ENCODE data around the gene MFSD2A.
"Not testable (repeated sequence)": the region's sequence is repeated elsewhere in the genome, so short reads cannot be mapped to it uniquely, and the experiment has no call there.

Gene MFSD2A

DNA sequence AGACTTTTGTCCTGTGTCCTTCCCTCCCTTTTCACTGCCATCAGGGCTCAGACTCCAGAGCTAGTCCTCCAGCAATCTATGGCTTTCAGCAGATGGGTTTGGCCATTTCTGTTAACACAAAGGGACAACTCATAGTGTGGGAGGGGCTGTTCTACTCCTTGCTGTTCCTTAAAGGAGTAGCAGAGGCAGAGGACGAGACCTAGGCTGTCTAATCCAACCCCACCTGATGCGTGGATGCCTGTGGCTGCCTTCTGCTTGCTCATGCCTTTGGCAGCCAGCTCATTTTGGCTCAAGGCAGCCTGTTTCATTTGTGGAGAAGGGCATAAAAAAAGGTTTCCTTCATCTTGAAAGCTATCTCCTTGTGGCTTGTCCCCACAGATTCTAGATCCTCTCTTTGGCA is 27.0 kb downstream of the MFSD2A start:
- Histone ChIP-seq H3K4me3 (ENCODE audit: low read length) (no peak overlapping the region), H3K4me1 (ENCODE audit: control insufficient read depth, low read length) (peaks cover 4% of the 10 kb centered on the region; the same call in 1 of the 2 replicates), H3K36me3 (ENCODE audit: control insufficient read depth, low read length) (no peaks in the 10 kb centered on the region), H3K27me3 (ENCODE audit: control insufficient read depth, low read length) (no peaks in the 10 kb centered on the region), H3K79me2 (ENCODE audit: control insufficient read depth, low read length) (no peaks in the 10 kb centered on the region), H3F3A (ENCODE audit: control insufficient read depth, insufficient read depth) (no peaks in the 10 kb centered on the region), H4K20me1 (ENCODE audit: control insufficient read depth, insufficient read depth, low read depth, low read length) (no peaks in the 10 kb centered on the region), H3K9me3 (ENCODE audit: control insufficient read depth, insufficient read depth, low read length) (no peaks in the 10 kb centered on the region), H3K27ac (ENCODE audit: low read depth, low read length) (no peak overlapping the region), H3K4me2 (ENCODE audit: low read length) (no peak overlapping the region), H3K9me2 (replicated peaks; ENCODE audit: control insufficient read depth, low read length) (no peaks in the 10 kb centered on the region)
- no peak for TF ChIP-seq EZH2phosphoT487 (IDR thresholded peaks at IDR 0.05; ENCODE audit: borderline replicate concordance, low read length)
- TF ChIP-seq CTCF (IDR thresholded peaks at IDR 0.05; ENCODE audit: low read depth, low read length, poor library complexity, severe bottlenecking), result no peak

DNA sequence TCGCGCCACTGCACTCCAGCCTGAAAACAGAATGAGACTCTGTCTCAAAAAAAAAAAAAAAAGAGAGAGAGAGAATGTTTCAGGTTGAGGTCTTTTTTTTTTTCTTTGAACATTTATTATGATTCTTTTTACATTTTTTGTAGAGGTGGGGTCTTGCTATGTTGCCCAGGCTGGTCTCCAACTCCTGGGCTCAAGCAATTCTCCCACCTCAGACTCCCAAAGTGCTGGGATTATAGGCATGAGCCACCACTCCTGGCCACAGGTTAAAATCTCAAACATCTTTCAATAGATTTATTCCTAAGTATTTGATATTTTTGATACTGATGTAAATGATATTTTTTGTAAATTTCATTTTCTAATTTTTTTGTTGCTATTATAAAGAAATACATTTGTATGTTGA is 29.5 kb downstream of the MFSD2A start:
- H3K27ac ChIP-seq (ENCODE audit: low read depth, low read length); H3K9me2 ChIP-seq (replicated peaks; ENCODE audit: control insufficient read depth, low read length): not testable (repeated sequence)

GRCh38 chr1:39984951-39985350 is 30.0 kb downstream of the MFSD2A start:
- H3K27me3 ChIP-seq (ENCODE audit: control insufficient read depth, low read length), result no peaks in the 10 kb centered on the region
- H4K20me1 ChIP-seq (ENCODE audit: control insufficient read depth, insufficient read depth, low read depth, low read length), result no peaks in the 10 kb centered on the region
- H3K4me3 ChIP-seq (ENCODE audit: low read length), result no peak overlapping the region
- H3F3A ChIP-seq (ENCODE audit: control insufficient read depth, insufficient read depth), result no peaks in the 10 kb centered on the region
- H3K79me2 ChIP-seq (ENCODE audit: control insufficient read depth, low read length), result no peaks in the 10 kb centered on the region
- H3K9me3 ChIP-seq (ENCODE audit: control insufficient read depth, insufficient read depth, low read length), result no peaks in the 10 kb centered on the region
- peaks cover 3% of the 10 kb centered on the region; the same call in 1 of the 2 replicates for H3K4me1 ChIP-seq (ENCODE audit: control insufficient read depth, low read length)
- no peaks in the 10 kb centered on the region for H3K9me2 ChIP-seq (replicated peaks; ENCODE audit: control insufficient read depth, low read length)
- H3K4me2 ChIP-seq (ENCODE audit: low read length), result no peak overlapping the region
- H3K36me3 ChIP-seq (ENCODE audit: control insufficient read depth, low read length), result no peaks in the 10 kb centered on the region
- TF ChIP-seq EZH2phosphoT487 (IDR thresholded peaks at IDR 0.05; ENCODE audit: borderline replicate concordance, low read length), result no peak
- TF ChIP-seq CTCF (IDR thresholded peaks at IDR 0.05; ENCODE audit: low read depth, low read length, poor library complexity, severe bottlenecking), result no peak
- H3K27ac ChIP-seq (ENCODE audit: low read depth, low read length), result no peak overlapping the region

More for the DNA sequence above, 29.5 kb downstream of the MFSD2A start:
- H3K36me3 ChIP-seq (ENCODE audit: control insufficient read depth, low read length); H3F3A ChIP-seq (ENCODE audit: control insufficient read depth, insufficient read depth); H3K79me2 ChIP-seq (ENCODE audit: control insufficient read depth, low read length); H3K4me3 ChIP-seq (ENCODE audit: low read length); H3K27me3 ChIP-seq (ENCODE audit: control insufficient read depth, low read length); H4K20me1 ChIP-seq (ENCODE audit: control insufficient read depth, insufficient read depth, low read depth, low read length); H3K4me2 ChIP-seq (ENCODE audit: low read length); H3K9me3 ChIP-seq (ENCODE audit: control insufficient read depth, insufficient read depth, low read length); H3K4me1 ChIP-seq (ENCODE audit: control insufficient read depth, low read length): not testable (repeated sequence)

GRCh38 chr1:39987869-39988268 is 32.9 kb downstream of the MFSD2A start:
- TF ChIP-seq EZH2phosphoT487 (IDR thresholded peaks at IDR 0.05; ENCODE audit: borderline replicate concordance, low read length) (no peak), CTCF (IDR thresholded peaks at IDR 0.05; ENCODE audit: low read depth, low read length, poor library complexity, severe bottlenecking) (no peak)
- Histone ChIP-seq H3K9me3 (ENCODE audit: control insufficient read depth, insufficient read depth, low read length) (no peaks in the 10 kb centered on the region), H3K79me2 (ENCODE audit: control insufficient read depth, low read length) (no peaks in the 10 kb centered on the region), H3K27me3 (ENCODE audit: control insufficient read depth, low read length) (no peaks in the 10 kb centered on the region), H3K27ac (ENCODE audit: low read depth, low read length) (no peak overlapping the region), H3F3A (ENCODE audit: control insufficient read depth, insufficient read depth) (no peaks in the 10 kb centered on the region), H3K9me2 (replicated peaks; ENCODE audit: control insufficient read depth, low read length) (no peaks in the 10 kb centered on the region), H4K20me1 (ENCODE audit: control insufficient read depth, insufficient read depth, low read depth, low read length) (no peaks in the 10 kb centered on the region), H3K4me1 (ENCODE audit: control insufficient read depth, low read length) (peaks cover 5% of the 10 kb centered on the region), H3K36me3 (ENCODE audit: control insufficient read depth, low read length) (no peaks in the 10 kb centered on the region), H3K4me3 (ENCODE audit: low read length) (no peak overlapping the region), H3K4me2 (ENCODE audit: low read length) (no peak overlapping the region)
